OCI-LY1 (cell line): ENCODE results near the gene EDC3.

Experiments
- CTCF ChIP-seq: fragments of 200-600 bp; sonication (generic), shearing (Covaris generic); IDR thresholded peaks from 2 replicates; pipeline ENCODE4 v1.5.1; 2017; ENCODE audit warnings: mild to moderate bottlenecking, antibody characterized with exemption, low read length, moderate library complexity, mixed read lengths
- EZH2 ChIP-seq: fragments of 200-600 bp; sonication (generic), shearing (Covaris generic); IDR thresholded peaks from 2 replicates; pipeline ENCODE4 v1.8.0; 2017; ENCODE audit warnings: borderline replicate concordance, mixed run types, mild to moderate bottlenecking, antibody characterized with exemption, low read length, moderate library complexity, mixed read lengths

GRCh38 chr15:74626336-74626735 is 69.5 kb downstream of the EDC3 start:
- TF ChIP-seq CTCF, result no peak
- no peak for TF ChIP-seq EZH2
